ENCODE results near the gene DOCK2. TPM values are rescaled to one million over a fixed set of nuclear protein-coding genes. Genes with fewer than 3 reads are reported as not detected.

DOCK2 gene
- total RNA-seq, 1 donor from 2014 or later = 4.2 TPM

- no peak for DNase-seq
- Histone ChIP-seq H3K9me3 (replicated peaks) (no peaks in the 10 kb centered on the region), H3K27ac (replicated peaks) (no peak overlapping the region), H3K27me3 (ENCODE audit: low read depth) (peaks cover 35% of the 10 kb centered on the region), H3K4me3 (no peak overlapping the region), H3K4me1 (no peaks in the 10 kb centered on the region), H3K36me3 (no peaks in the 10 kb centered on the region)
- intact Hi-C loops (cut with micrococcal nuclease) = no loop called here
- TF ChIP-seq CTCF (IDR thresholded peaks at IDR 0.05; ENCODE audit: borderline replicate concordance) = no peak
Observed at GRCh38 chr5:169886677-169887076, 249.6 kb downstream of the DOCK2 start.

GRCh38 chr5:169889572-169889971, 252.5 kb downstream of the DOCK2 start:
- Histone ChIP-seq H3K36me3 (no peaks in the 10 kb centered on the region), H3K4me3 (no peak overlapping the region), H3K27me3 (ENCODE audit: low read depth) (peaks cover 22% of the 10 kb centered on the region), H3K9me3 (replicated peaks) (no peaks in the 10 kb centered on the region), H3K4me1 (no peaks in the 10 kb centered on the region), H3K27ac (replicated peaks) (no peak overlapping the region)
- intact Hi-C loops (cut with micrococcal nuclease) = no loop called here
- no peak for TF ChIP-seq CTCF (IDR thresholded peaks at IDR 0.05; ENCODE audit: borderline replicate concordance)
- DNase-seq = no peak

GRCh38 chr5:169893010-169893409, 255.9 kb downstream of the DOCK2 start:
- TF ChIP-seq CTCF (IDR thresholded peaks at IDR 0.05; ENCODE audit: borderline replicate concordance) = no peak

GRCh38 chr5:169893571-169893970, 256.5 kb downstream of the DOCK2 start:
- Histone ChIP-seq H3K27ac (replicated peaks) (no peak overlapping the region), H3K27me3 (ENCODE audit: low read depth) (peaks cover 20% of the 10 kb centered on the region), H3K4me1 (no peaks in the 10 kb centered on the region), H3K4me3 (no peak overlapping the region), H3K36me3 (no peaks in the 10 kb centered on the region), H3K9me3 (replicated peaks) (no peaks in the 10 kb centered on the region)
- intact Hi-C loops (cut with micrococcal nuclease) = no loop called here
- no peak for TF ChIP-seq CTCF (IDR thresholded peaks at IDR 0.05; ENCODE audit: borderline replicate concordance)
- DNase-seq = no peak

More at GRCh38 chr5:169893010-169893409, 255.9 kb downstream of the DOCK2 start:
- Histone ChIP-seq H3K27ac (replicated peaks) (no peak overlapping the region), H3K4me3 (no peak overlapping the region), H3K36me3 (no peaks in the 10 kb centered on the region), H3K4me1 (no peaks in the 10 kb centered on the region), H3K9me3 (replicated peaks) (no peaks in the 10 kb centered on the region), H3K27me3 (ENCODE audit: low read depth) (peaks cover 23% of the 10 kb centered on the region)
- intact Hi-C loops (cut with micrococcal nuclease) = no loop called here
- DNase-seq = no peak

- DNase-seq = peak; percentile 60
- H3K4me3 ChIP-seq = no peak overlapping the region
- peaks cover 20% of the 10 kb centered on the region for H3K27me3 ChIP-seq (ENCODE audit: low read depth)
- TF ChIP-seq CTCF (IDR thresholded peaks at IDR 0.05; ENCODE audit: borderline replicate concordance) = no peak
- no peaks in the 10 kb centered on the region for H3K36me3 ChIP-seq
- H3K4me1 ChIP-seq = no peaks in the 10 kb centered on the region
- no peak overlapping the region for H3K27ac ChIP-seq (replicated peaks)
- intact Hi-C loops (cut with micrococcal nuclease) = no loop called here
- H3K9me3 ChIP-seq (replicated peaks) = no peaks in the 10 kb centered on the region
Observed at GRCh38 chr5:169895926-169896325, 258.9 kb downstream of the DOCK2 start.

- TF ChIP-seq CTCF (IDR thresholded peaks at IDR 0.05; ENCODE audit: borderline replicate concordance) = no peak
- Histone ChIP-seq H3K4me1 (no peaks in the 10 kb centered on the region), H3K27me3 (ENCODE audit: low read depth) (peaks cover 10% of the 10 kb centered on the region), H3K4me3 (no peak overlapping the region), H3K36me3 (no peaks in the 10 kb centered on the region), H3K9me3 (replicated peaks) (no peaks in the 10 kb centered on the region), H3K27ac (replicated peaks) (no peak overlapping the region)
- no peak for DNase-seq
- intact Hi-C loops (cut with micrococcal nuclease) = no loop called here
Observed at GRCh38 chr5:169897481-169897880, 260.4 kb downstream of the DOCK2 start.

Measured in left ventricle myocardium inferior (tissue), 1 donor.